ENCODE data around the gene ATP9A.
"Not testable (repeated sequence)": the region's sequence is repeated elsewhere in the genome, so short reads cannot be mapped to it uniquely, and the experiment has no call there.

ATP9A gene

DNA sequence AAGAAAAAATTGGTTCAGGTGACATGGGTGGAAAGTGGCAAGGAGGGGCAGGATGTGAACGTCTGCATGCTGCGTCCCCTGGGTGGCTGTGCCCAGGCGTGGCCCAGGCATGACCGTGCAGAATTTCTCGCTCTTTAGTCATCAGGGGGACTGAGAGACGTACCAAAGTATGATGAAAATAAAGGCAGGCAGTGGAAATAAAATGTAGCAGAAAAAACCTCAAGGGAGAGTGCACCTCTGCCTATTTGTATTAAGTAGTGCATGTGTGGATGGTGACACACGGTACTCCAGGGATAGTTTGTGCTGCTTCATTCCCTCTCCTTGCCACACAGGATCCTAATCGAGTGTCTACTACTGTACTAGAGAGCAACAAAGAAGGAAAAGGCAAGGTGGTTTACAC lies 81.1 kb downstream of the ATP9A start:
- TF ChIP-seq, protein P1, sequence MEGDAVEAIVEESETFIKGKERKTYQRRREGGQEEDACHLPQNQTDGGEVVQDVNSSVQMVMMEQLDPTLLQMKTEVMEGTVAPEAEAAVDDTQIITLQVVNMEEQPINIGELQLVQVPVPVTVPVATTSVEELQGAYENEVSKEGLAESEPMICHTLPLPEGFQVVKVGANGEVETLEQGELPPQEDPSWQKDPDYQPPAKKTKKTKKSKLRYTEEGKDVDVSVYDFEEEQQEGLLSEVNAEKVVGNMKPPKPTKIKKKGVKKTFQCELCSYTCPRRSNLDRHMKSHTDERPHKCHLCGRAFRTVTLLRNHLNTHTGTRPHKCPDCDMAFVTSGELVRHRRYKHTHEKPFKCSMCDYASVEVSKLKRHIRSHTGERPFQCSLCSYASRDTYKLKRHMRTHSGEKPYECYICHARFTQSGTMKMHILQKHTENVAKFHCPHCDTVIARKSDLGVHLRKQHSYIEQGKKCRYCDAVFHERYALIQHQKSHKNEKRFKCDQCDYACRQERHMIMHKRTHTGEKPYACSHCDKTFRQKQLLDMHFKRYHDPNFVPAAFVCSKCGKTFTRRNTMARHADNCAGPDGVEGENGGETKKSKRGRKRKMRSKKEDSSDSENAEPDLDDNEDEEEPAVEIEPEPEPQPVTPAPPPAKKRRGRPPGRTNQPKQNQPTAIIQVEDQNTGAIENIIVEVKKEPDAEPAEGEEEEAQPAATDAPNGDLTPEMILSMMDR (IDR thresholded peaks at IDR 0.05; ENCODE audit: low read depth, low read length), result no peak
- H3K4me3 ChIP-seq (ENCODE audit: low read depth, low read length), result no peak overlapping the region

DNA sequence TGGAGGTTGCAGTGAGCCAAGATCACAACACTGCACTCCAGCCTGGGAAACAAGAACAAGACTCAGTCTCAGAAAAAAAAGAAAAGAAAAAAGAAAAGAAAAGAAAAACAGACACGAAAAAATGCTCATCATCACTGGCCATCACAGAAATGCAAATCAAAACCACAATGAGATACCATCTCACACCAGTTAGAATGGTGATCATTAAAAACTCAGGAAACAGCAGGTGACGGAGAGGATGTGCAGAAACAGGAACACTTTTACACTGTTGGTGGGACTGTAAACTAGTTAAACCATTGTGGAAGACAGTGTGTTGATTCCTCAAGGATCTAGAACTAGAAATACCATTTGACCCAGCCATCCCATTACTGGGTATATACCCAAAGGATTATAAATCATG lies 82.7 kb downstream of the ATP9A start:
- H3K4me3 ChIP-seq (ENCODE audit: low read depth, low read length), result not testable (repeated sequence)

DNA sequence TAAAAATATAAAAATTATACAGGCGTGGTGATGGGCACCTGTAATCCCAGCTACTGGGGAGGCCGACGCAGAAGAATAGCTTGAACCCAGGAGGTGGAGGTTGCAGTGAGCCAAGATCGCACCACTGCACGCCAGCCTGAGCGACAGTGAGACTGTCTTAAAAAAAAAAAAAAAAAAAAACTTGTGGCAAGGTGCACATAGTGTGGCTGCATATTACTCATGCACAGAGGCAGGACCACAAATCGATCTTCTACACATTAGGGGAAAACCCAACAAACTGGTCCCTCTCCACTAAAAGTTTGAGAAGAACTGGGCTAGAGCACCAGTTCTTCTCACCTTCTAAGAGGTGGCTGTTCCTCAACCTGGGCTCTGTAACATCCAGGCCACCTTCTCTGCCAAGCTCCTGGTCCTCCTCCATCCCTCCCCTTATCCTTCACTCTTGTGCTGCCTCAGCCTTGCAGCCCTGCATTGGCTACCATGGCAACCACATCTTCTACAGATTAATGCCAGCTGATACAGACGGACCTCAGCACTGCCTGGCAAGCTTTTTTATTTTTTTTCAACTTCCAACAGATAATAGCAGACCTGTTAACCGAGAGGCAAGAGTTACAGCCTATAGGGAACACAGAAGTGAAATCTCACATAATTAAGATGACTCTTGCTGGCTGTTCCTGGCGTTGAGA lies 88.0 kb downstream of the ATP9A start:
- TF ChIP-seq, protein P1 (IDR thresholded peaks at IDR 0.05; ENCODE audit: low read depth, low read length), result no peak

DNA sequence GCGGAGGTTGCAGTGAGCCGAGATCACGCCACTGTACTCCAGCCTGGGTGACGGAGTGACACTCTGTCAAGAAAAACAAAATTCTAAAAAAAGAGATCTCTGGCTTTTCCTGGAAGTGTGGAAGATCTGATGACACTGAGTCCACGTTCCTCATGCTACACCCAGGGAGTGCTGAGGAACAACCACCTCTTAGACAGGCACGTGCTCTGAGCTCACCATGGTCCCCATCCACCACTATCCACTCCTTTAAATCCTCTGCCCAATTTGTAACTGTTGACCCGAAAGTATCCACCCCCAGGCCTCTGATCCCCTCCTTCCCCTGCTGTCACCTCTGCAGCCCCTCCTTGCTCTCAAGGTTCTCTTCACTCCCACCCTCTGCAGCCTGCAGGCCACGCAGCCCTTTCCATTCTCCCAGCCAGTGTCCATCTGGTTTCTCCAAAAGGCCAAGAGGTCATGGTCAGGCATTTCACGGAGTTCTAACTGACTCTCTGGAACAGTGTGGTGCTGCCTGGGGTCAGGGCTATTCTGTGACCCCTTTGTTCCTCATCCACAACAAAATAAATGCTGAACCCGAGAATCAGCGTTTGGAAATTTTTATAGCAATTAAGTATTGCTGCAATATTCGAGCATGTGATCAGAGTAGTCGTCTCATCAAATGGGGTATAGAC lies 88.8 kb downstream of the ATP9A start:
- no peak overlapping the region for H3K4me3 ChIP-seq (ENCODE audit: low read depth, low read length)
- TF ChIP-seq, protein P1 (IDR thresholded peaks at IDR 0.05; ENCODE audit: low read depth, low read length), result no peak

More for the DNA sequence above, 88.0 kb downstream of the ATP9A start:
- H3K4me3 ChIP-seq (ENCODE audit: low read depth, low read length), result no peak overlapping the region

DNA sequence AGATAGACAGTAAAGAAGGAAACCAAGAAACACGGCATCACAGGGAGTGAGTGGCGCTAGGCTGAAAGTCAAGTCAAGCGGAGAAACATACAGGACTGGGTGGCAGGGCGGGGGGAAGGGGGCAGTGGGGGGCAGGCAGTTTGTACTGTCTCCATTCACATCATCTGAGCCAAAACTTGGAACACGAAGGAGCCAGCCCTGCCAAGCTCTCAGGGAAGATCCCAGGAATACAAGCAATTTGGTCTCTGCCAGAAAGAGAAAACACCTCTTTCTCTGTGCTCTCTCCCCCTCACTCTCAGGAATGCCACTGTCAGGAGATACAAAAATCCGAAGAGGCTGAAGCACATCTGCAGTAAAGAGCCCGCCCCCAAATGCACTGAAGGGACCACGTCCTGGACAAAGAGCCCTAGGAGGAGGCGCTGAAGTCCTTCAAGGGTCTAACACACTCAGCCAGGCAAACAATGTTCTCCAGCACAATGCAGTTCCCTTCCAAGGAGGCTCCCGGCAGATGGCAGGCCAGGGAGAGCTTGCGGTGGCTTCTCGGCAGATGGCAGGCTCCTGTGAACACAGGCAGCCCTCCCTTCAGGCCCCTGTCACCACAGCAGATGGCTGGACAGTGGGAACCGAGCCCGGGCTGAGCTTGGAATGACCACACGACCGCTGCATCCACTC lies 90.0 kb downstream of the ATP9A start:
- TF ChIP-seq, protein P1 (IDR thresholded peaks at IDR 0.05; ENCODE audit: low read depth, low read length), result no peak
- no peak overlapping the region for H3K4me3 ChIP-seq (ENCODE audit: low read depth, low read length)

DNA sequence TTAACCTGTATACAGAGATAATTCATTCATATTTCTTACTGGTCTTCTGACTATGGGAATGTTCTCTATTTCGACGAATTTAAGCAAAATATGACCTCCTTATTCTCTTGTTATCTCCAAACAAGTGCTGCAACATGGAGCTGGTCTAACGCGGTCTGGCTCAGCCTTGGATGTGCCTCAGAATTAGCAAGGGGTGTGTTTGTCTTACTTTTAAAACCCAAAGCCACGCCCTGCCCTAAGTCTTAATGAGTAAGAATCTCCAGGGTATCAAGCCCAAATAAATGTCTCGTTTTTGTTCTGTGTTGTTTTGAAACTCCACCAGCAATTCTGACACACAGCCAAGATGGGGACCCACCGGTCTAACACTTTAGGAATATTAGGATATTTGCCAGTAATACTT lies 99.2 kb downstream of the ATP9A start:
- H3K4me3 ChIP-seq (ENCODE audit: low read depth, low read length), result no peak overlapping the region
- TF ChIP-seq, protein P1 (IDR thresholded peaks at IDR 0.05; ENCODE audit: low read depth, low read length), result no peak

DNA sequence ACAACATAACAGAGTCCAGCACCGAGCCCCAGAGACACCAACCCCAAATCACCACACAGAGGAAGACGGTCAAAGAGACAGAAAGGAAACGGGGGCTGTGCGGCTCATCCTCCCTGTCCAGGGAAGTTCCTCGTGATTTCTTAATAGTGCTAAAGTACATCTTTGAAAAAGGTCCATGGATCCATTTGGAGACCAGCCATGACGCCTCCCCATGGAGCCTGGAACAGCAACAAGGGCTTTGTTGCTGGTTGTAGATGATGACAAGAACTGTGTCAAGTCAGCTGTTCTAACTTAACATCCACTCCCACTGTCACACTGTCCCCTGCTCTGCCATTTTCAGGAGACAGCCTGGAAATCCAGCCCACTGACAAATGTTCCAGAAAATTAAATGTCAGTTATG lies 99.7 kb downstream of the ATP9A start:
- TF ChIP-seq, protein P1 (IDR thresholded peaks at IDR 0.05; ENCODE audit: low read depth, low read length), result no peak
- no peak overlapping the region for H3K4me3 ChIP-seq (ENCODE audit: low read depth, low read length)

All from WI38 (cell line).